ENCODE measurements around the gene PLEKHB1.

The PLEKHB1 gene

GRCh38 chr11:73645972-73646631 lies at the start of gene PLEKHB1:
TSS of gene PLEKHB1 (plus strand) at chr11:73646581. CDS start at chr11:73646609, 28 bp downstream.
- DNase-seq (ENCODE audit: low spot score) = no peak

- DNase-seq (ENCODE audit: low spot score) = no peak
These were observed 48.9 kb upstream of the PLEKHB1 start for GRCh38 chr11:73597336-73597955.

GRCh38 chr11:73597956-73598718 lies 48.2 kb upstream of the PLEKHB1 start, which contains the start of gene FAM168A:
TSS of gene FAM168A (minus strand) at chr11:73598112. CDS start at chr11:73468474, 129,638 bp downstream.
- DNase-seq (ENCODE audit: low spot score) = peak; percentile 85

GRCh38 chr11:73598719-73599379 lies 47.5 kb upstream of the PLEKHB1 start:
- DNase-seq (ENCODE audit: low spot score) = no peak

- no peak for DNase-seq (ENCODE audit: low spot score)
These were observed 33.7 kb upstream of the PLEKHB1 start for GRCh38 chr11:73612601-73613140.

GRCh38 chr11:73614591-73614990 lies 31.8 kb upstream of the PLEKHB1 start:
- no peak for DNase-seq (ENCODE audit: low spot score)

- DNase-seq (ENCODE audit: low spot score) = no peak
These were observed 23.3 kb upstream of the PLEKHB1 start for GRCh38 chr11:73622926-73623593.

- no peak for DNase-seq (ENCODE audit: low spot score)
These were observed 22.7 kb upstream of the PLEKHB1 start for GRCh38 chr11:73623686-73624085.

GRCh38 chr11:73625696-73626318 lies 20.6 kb upstream of the PLEKHB1 start:
- DNase-seq (ENCODE audit: low spot score) = peak; percentile 56

GRCh38 chr11:73629907-73630306 lies 16.5 kb upstream of the PLEKHB1 start:
- no peak for DNase-seq (ENCODE audit: low spot score)

GRCh38 chr11:73632996-73633395 lies 13.4 kb upstream of the PLEKHB1 start:
- no peak for DNase-seq (ENCODE audit: low spot score)

- no peak for DNase-seq (ENCODE audit: low spot score)
These were observed 12.4 kb upstream of the PLEKHB1 start for GRCh38 chr11:73633999-73634398.

- DNase-seq (ENCODE audit: low spot score) = no peak
These were observed 10.7 kb upstream of the PLEKHB1 start for GRCh38 chr11:73635721-73636120.

- DNase-seq (ENCODE audit: low spot score) = no peak
These were observed 10.1 kb upstream of the PLEKHB1 start for GRCh38 chr11:73636249-73636648.

GRCh38 chr11:73637012-73637411 lies 9.4 kb upstream of the PLEKHB1 start:
- no peak for DNase-seq (ENCODE audit: low spot score)

- DNase-seq (ENCODE audit: low spot score) = no peak
These were observed 5.8 kb upstream of the PLEKHB1 start for GRCh38 chr11:73640592-73640991.

GRCh38 chr11:73641668-73642067 lies 4.7 kb upstream of the PLEKHB1 start:
- DNase-seq (ENCODE audit: low spot score) = no peak

- DNase-seq (ENCODE audit: low spot score) = no peak
These were observed 1.0 kb upstream of the PLEKHB1 start for GRCh38 chr11:73645121-73645969.

- no peak for DNase-seq (ENCODE audit: low spot score)
These were observed 1.2 kb downstream of the PLEKHB1 start for GRCh38 chr11:73647459-73648100.

GRCh38 chr11:73648121-73648520 lies 1.7 kb downstream of the PLEKHB1 start:
- no peak for DNase-seq (ENCODE audit: low spot score)

All from hematopoietic multipotent progenitor cell treated with erythropoietin and hydrocortisone succinate and interleukin-3 and kit ligand, for 17 days (in vitro differentiated cells).